Trophoblast cell (in vitro differentiated cells and primary cell): ENCODE measurements around the gene MAGI2.

Source experiments
- DNase-seq, 2 donors: peaks; one replicate each; pipeline ENCODE4 v3.0.0-alpha.2; 2016
- H2AFZ ChIP-seq: 2 replicates; pipeline ENCODE4 v1.6.1; 2013; ENCODE audit warnings: low read length, moderate library complexity, mild to moderate bottlenecking; ENCODE audit not compliant: insufficient read depth, poor library complexity
- H2AK5ac ChIP-seq: 2 replicates; pipeline ENCODE4 v1.6.1; 2013; ENCODE audit warnings: mild to moderate bottlenecking, low read length
- H2BK120ac ChIP-seq: 2 replicates; pipeline ENCODE4 v1.6.1; 2013; ENCODE audit warnings: low read length, mild to moderate bottlenecking, moderate library complexity; ENCODE audit not compliant: insufficient read depth, poor library complexity
- H2BK12ac ChIP-seq: 2 replicates; pipeline ENCODE4 v1.6.1; 2013; ENCODE audit warnings: mild to moderate bottlenecking, low read length, moderate library complexity
- H2BK5ac ChIP-seq: 2 replicates; pipeline ENCODE4 v1.6.1; 2013; ENCODE audit warnings: low read length, low read depth, moderate library complexity, mild to moderate bottlenecking; ENCODE audit not compliant: poor library complexity
- H3K14ac ChIP-seq: 2 replicates; pipeline ENCODE4 v1.6.1; 2013; ENCODE audit warnings: mild to moderate bottlenecking, low read length
- H3K18ac ChIP-seq: 2 replicates; pipeline ENCODE4 v1.6.1; 2013; ENCODE audit warnings: mild to moderate bottlenecking, low read length
- H3K23ac ChIP-seq: 2 replicates; pipeline ENCODE4 v1.6.1; 2013; ENCODE audit warnings: low read length
- H3K27ac ChIP-seq: 2 replicates; pipeline ENCODE4 v1.5.1; 2013; ENCODE audit warnings: low read depth, mild to moderate bottlenecking, inconsistent platforms, low read length, moderate library complexity
- H3K27me3 ChIP-seq: 2 replicates; pipeline ENCODE4 v1.6.1; 2013; ENCODE audit warnings: inconsistent platforms, mild to moderate bottlenecking, low read length, moderate library complexity; ENCODE audit not compliant: insufficient read depth
- H3K36me3 ChIP-seq, 2 experiments: 1 replicate in 1 of 2; 2 replicates in 1 of 2; pipeline ENCODE4 v1.6.1; 2013; ENCODE audit warnings: low read length in 2 of 2, mild to moderate bottlenecking in 2 of 2, moderate library complexity in 1 of 2; ENCODE audit not compliant: insufficient read depth in 2 of 2, control insufficient read depth in 1 of 2
- H3K4ac ChIP-seq: 2 replicates; pipeline ENCODE4 v1.6.1; 2013; ENCODE audit warnings: low read depth, mild to moderate bottlenecking, low read length, moderate library complexity
- H3K4me1 ChIP-seq, 2 experiments: 1 replicate in 1 of 2; 2 replicates in 1 of 2; pipeline ENCODE4 v1.6.1; 2013; ENCODE audit warnings: low read length in 2 of 2, mild to moderate bottlenecking in 2 of 2, moderate library complexity in 1 of 2; ENCODE audit not compliant: insufficient read depth in 2 of 2, control insufficient read depth in 1 of 2
- H3K4me2 ChIP-seq: 2 replicates; pipeline ENCODE4 v1.6.1; 2013; ENCODE audit warnings: inconsistent platforms, mild to moderate bottlenecking, low read length, moderate library complexity
- H3K4me3 ChIP-seq: 2 replicates; pipeline ENCODE4 v1.5.1; 2013; ENCODE audit warnings: mild to moderate bottlenecking, low read depth, low read length, inconsistent platforms
- H3K79me1 ChIP-seq: one replicate; pipeline ENCODE4 v1.6.1; 2013; ENCODE audit warnings: low read length
- H3K79me2 ChIP-seq: 2 replicates; pipeline ENCODE4 v1.6.1; 2013; ENCODE audit warnings: low read length, mild to moderate bottlenecking; ENCODE audit not compliant: control insufficient read depth, insufficient read depth, poor library complexity
- H3K9ac ChIP-seq: 2 replicates; pipeline ENCODE4 v1.6.1; 2013; ENCODE audit warnings: mild to moderate bottlenecking, low read length
- H3K9me3 ChIP-seq: 2 replicates; pipeline ENCODE4 v1.6.1; 2013; ENCODE audit warnings: low read depth, mild to moderate bottlenecking, control low read depth, inconsistent platforms, low read length; ENCODE audit not compliant: insufficient read depth
- H4K12ac ChIP-seq: 2 replicates; pipeline ENCODE4 v1.6.1; 2013; ENCODE audit warnings: low read depth, mild to moderate bottlenecking, low read length, moderate library complexity
- H4K8ac ChIP-seq: 2 replicates; pipeline ENCODE4 v1.6.1; 2013; ENCODE audit warnings: low read depth, mild to moderate bottlenecking, low read length, moderate library complexity
- H4K91ac ChIP-seq: one replicate; pipeline ENCODE4 v1.6.1; 2013; ENCODE audit warnings: low read depth, mild to moderate bottlenecking, low read length, moderate library complexity
- WGBS: extraction: QIAGEN DNeasy Blood & Tissue Kit; methylation state at CpG from one replicate; pipeline ENCODE4 v1.1.7; 2013; ENCODE audit warnings: missing lambda C conversion rate; ENCODE audit not compliant: insufficient read length, insufficient coverage; ENCODE audit errors: extremely low coverage; 5-methylcytosine and 5-hydroxymethylcytosine counted together

The MAGI2 gene

GRCh38 chr7:79403879-79404278 lies 49.6 kb downstream of the MAGI2 start:
- Histone ChIP-seq H3K4ac (no peak overlapping the region), H2BK12ac (no peak overlapping the region), H3K79me1 (no peaks in the 10 kb centered on the region), H3K9ac (no peak overlapping the region), H3K9me3 (no peaks in the 10 kb centered on the region), H2AK5ac (no peak overlapping the region), H4K12ac (no peak overlapping the region), H2BK5ac (no peak overlapping the region), H3K79me2 (no peaks in the 10 kb centered on the region), H2AFZ (no peak overlapping the region), H3K4me1 (no peaks in the 10 kb centered on the region), H3K4me2 (no peak overlapping the region), H3K4me3 (no peak overlapping the region), H4K8ac (no peak overlapping the region), H3K23ac (no peak overlapping the region), H3K27me3 (no peaks in the 10 kb centered on the region), H2BK120ac (no peak overlapping the region), H4K91ac (no peak overlapping the region), H3K14ac (no peak overlapping the region), H3K18ac (no peak overlapping the region), H3K36me3 (no peaks in the 10 kb centered on the region), H3K27ac (no peak overlapping the region)
- no CpG with 5 or more reads among the region's 3 CpGs for WGBS
- no peak for DNase-seq

- no peak overlapping the region for H3K9ac ChIP-seq
- no peak overlapping the region for H3K27ac ChIP-seq
- H3K4me3 ChIP-seq = no peak overlapping the region
- WGBS = no CpG with 5 or more reads among the region's 2 CpGs
- no peaks in the 10 kb centered on the region for H3K79me1 ChIP-seq
- H4K12ac ChIP-seq = no peak overlapping the region
- no peak overlapping the region for H2BK5ac ChIP-seq
- no peak overlapping the region for H3K18ac ChIP-seq
- H2AK5ac ChIP-seq = no peak overlapping the region
- no peak overlapping the region for H2BK12ac ChIP-seq
- H3K14ac ChIP-seq = no peak overlapping the region
- H3K4me2 ChIP-seq = no peak overlapping the region
- H3K36me3 ChIP-seq = no peaks in the 10 kb centered on the region
- DNase-seq = no peak
- H3K27me3 ChIP-seq = no peaks in the 10 kb centered on the region
- H4K8ac ChIP-seq = no peak overlapping the region
- no peaks in the 10 kb centered on the region for H3K9me3 ChIP-seq
- no peak overlapping the region for H3K23ac ChIP-seq
- no peaks in the 10 kb centered on the region for H3K4me1 ChIP-seq
- H3K79me2 ChIP-seq = no peaks in the 10 kb centered on the region
- H3K4ac ChIP-seq = no peak overlapping the region
- H2AFZ ChIP-seq = no peak overlapping the region
- H4K91ac ChIP-seq = no peak overlapping the region
- no peak overlapping the region for H2BK120ac ChIP-seq
Observed at GRCh38 chr7:79403451-79403850, 50.0 kb downstream of the MAGI2 start.

- no peaks in the 10 kb centered on the region for H3K79me1 ChIP-seq
- no peak overlapping the region for H3K18ac ChIP-seq
- no peak overlapping the region for H2AK5ac ChIP-seq
- no peaks in the 10 kb centered on the region for H3K79me2 ChIP-seq
- H3K4ac ChIP-seq = no peak overlapping the region
- no peak overlapping the region for H3K4me3 ChIP-seq
- no peak overlapping the region for H3K23ac ChIP-seq
- H4K91ac ChIP-seq = no peak overlapping the region
- no peak overlapping the region for H2AFZ ChIP-seq
- no peaks in the 10 kb centered on the region for H3K36me3 ChIP-seq
- WGBS = no CpG with 5 or more reads among the region's 1 CpG
- no peak overlapping the region for H4K8ac ChIP-seq
- no peak overlapping the region for H2BK12ac ChIP-seq
- H2BK120ac ChIP-seq = no peak overlapping the region
- no peak overlapping the region for H3K9ac ChIP-seq
- no peak overlapping the region for H3K27ac ChIP-seq
- no peak overlapping the region for H4K12ac ChIP-seq
- DNase-seq = no peak
- H3K14ac ChIP-seq = no peak overlapping the region
- H3K9me3 ChIP-seq = no peaks in the 10 kb centered on the region
- no peak overlapping the region for H3K4me2 ChIP-seq
- H3K4me1 ChIP-seq = no peaks in the 10 kb centered on the region
- H2BK5ac ChIP-seq = no peak overlapping the region
- no peaks in the 10 kb centered on the region for H3K27me3 ChIP-seq
Observed at GRCh38 chr7:79401254-79401653, 52.2 kb downstream of the MAGI2 start.

GRCh38 chr7:79400222-79400621 lies 53.2 kb downstream of the MAGI2 start:
- Histone ChIP-seq H2BK12ac (no peak overlapping the region), H2BK120ac (no peak overlapping the region), H4K12ac (no peak overlapping the region), H3K9me3 (no peaks in the 10 kb centered on the region), H3K4me3 (no peak overlapping the region), H3K27me3 (no peaks in the 10 kb centered on the region), H3K4me1 (no peaks in the 10 kb centered on the region), H4K91ac (no peak overlapping the region), H3K79me2 (no peaks in the 10 kb centered on the region), H3K9ac (no peak overlapping the region), H2BK5ac (no peak overlapping the region), H3K27ac (no peak overlapping the region), H3K14ac (no peak overlapping the region), H4K8ac (no peak overlapping the region), H2AFZ (no peak overlapping the region), H3K4ac (no peak overlapping the region), H3K4me2 (no peak overlapping the region), H3K18ac (no peak overlapping the region), H3K23ac (no peak overlapping the region), H3K79me1 (no peaks in the 10 kb centered on the region), H2AK5ac (no peak overlapping the region), H3K36me3 (no peaks in the 10 kb centered on the region)
- no peak for DNase-seq
